Measurements from ENCODE around the gene RUNX2.

DNA sequence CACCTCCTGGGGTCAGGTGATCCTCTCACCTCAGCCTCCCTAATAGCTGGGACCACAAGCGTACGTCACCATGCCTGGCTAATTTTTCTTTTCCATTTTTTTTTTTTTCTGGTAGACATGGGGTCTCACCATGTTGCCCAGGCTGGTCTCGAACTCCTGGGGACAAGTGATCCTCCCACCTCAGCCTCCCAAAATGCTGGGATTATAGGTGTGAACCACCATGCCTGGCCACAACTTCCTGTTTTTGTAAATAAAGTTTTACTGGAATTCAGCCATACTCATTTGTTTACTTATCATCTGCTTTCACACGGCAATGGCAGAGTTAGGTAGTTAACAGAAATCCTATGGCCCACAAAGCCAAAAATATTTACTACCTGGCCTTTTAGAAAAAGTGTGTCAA is 7.8 kb upstream of the RUNX2 start:
- TF ChIP-seq, protein P1, sequence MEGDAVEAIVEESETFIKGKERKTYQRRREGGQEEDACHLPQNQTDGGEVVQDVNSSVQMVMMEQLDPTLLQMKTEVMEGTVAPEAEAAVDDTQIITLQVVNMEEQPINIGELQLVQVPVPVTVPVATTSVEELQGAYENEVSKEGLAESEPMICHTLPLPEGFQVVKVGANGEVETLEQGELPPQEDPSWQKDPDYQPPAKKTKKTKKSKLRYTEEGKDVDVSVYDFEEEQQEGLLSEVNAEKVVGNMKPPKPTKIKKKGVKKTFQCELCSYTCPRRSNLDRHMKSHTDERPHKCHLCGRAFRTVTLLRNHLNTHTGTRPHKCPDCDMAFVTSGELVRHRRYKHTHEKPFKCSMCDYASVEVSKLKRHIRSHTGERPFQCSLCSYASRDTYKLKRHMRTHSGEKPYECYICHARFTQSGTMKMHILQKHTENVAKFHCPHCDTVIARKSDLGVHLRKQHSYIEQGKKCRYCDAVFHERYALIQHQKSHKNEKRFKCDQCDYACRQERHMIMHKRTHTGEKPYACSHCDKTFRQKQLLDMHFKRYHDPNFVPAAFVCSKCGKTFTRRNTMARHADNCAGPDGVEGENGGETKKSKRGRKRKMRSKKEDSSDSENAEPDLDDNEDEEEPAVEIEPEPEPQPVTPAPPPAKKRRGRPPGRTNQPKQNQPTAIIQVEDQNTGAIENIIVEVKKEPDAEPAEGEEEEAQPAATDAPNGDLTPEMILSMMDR (IDR thresholded peaks at IDR 0.05; ENCODE audit: insufficient read depth, low read depth, low read length), result no peak
- no peak for TF ChIP-seq EZH2 (IDR thresholded peaks at IDR 0.05; ENCODE audit: insufficient read depth, low read length)
